UCSD-AML1 (cell line): ENCODE results near the gene PARN.
"Not testable (repeated sequence)": the region's sequence is repeated elsewhere in the genome, so short reads cannot be mapped to it uniquely, and the experiment has no call there.

Source experiments
- DNase-seq: peaks from one replicate; lab custom pipeline; 2025; ENCODE audit not compliant: unreplicated experiment; lab: John Stamatoyannopoulos, UW

The PARN gene, protein sequence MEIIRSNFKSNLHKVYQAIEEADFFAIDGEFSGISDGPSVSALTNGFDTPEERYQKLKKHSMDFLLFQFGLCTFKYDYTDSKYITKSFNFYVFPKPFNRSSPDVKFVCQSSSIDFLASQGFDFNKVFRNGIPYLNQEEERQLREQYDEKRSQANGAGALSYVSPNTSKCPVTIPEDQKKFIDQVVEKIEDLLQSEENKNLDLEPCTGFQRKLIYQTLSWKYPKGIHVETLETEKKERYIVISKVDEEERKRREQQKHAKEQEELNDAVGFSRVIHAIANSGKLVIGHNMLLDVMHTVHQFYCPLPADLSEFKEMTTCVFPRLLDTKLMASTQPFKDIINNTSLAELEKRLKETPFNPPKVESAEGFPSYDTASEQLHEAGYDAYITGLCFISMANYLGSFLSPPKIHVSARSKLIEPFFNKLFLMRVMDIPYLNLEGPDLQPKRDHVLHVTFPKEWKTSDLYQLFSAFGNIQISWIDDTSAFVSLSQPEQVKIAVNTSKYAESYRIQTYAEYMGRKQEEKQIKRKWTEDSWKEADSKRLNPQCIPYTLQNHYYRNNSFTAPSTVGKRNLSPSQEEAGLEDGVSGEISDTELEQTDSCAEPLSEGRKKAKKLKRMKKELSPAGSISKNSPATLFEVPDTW

DNA sequence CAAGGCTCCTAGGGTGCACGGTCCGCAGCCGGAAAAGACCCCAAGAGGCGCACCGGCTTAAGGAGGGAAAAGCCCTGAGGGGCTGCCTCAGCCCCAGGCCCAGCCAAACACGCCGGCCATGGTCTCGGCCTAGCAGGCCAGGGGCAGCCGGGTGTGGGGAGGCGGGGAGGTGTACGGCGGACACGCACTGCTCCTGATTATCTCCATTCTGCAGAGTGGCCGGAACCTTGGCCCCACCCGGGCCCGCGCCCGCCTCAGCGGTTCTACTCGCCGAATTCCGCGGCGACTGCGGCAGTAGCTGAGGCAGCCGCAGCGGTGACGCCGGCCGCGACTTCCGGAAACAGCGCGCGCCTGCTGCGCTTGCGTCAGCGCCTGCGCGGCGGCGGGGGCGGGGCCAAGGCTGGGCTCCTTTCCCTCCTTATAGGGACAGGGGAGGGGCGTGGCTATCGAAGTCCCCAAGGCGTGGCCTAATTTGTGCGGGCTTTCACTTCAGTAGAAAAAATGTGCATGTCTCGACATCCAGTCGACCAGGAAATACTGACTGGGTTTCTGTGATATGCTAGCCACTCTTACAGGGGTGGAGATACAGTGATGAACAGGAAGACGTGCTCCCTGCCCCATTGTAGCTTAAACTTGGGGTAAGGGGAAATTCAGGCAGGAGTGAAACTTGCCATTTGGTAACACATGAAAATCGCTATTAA is at the start of gene PARN:
TSS of gene PARN (minus strand) at position 342 of the 701 bp plus-strand sequence. CDS start at position 207, 135 bp downstream.
- DNase-seq: peak; percentile 97

DNA sequence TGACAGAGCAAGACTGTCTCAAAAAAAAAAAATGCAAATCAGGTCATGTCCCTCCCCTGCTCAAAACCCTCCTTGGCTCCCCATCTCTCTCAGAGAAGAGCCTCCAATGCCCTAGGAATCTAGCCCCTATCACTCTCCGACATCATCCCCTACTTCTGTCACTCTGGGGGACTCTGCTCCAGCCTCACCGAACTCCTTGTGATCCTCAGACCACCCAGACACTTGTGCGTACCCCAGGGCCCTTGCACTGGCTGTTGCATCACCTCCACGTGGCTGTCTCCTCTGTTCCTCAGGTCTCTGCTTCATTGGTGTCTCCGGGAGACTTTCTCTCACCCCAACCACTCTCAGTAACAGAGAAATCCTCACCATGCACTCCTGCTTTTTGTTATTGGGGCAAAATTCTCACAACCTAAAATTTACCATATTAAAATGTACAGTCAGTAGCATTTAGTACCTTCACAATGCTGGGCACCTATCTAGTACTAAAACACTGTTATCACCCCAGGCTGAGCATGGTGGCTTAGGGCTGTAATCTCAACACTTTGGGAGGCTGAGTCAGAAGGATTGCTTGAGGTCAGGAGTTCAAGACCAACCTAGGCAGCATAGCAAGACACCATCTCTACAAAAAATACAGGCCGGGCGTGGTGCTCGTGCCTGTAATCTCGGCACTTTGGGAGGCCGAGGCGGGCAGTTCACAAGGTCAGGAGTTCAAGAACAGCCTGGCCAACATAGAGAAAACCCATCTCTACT is 48.9 kb upstream of the PARN start:
- no peak for DNase-seq

DNA sequence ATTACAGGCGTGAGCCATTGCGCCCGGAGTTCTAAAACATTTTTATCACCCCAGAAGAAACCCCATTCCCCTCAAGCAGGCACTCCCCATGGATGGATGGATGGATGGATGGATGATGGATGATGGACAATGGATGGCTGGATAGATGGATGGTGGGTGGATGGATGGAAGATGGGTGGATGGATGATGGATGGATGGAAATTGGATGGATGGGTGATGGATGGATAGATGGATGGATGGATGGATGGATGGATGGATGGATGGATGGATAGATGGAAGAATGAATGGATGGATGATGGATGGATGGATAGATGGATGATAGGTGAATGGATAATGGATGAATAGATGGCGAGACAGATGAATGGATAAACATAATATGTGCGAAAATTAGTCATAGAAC is 47.6 kb upstream of the PARN start:
- DNase-seq: no peak

DNA sequence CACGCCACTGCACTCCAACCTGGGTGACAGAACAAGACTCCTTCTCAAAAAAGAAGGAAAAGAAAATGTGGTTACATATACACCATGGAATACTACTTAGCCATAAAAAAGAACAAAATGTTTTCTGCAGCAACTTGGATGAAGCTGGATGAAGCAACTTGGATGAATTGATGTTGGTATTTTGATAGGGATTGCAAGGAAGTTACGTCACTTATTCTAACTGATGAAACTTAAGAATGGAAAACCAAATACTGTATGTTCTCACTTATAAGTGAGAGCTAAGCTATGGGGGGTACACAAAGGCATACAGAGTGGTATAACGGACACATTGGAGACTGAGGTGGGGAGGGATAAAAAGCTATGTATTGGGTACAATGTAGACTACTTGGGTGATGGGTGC is 46.6 kb upstream of the PARN start:
- DNase-seq: no peak

DNA sequence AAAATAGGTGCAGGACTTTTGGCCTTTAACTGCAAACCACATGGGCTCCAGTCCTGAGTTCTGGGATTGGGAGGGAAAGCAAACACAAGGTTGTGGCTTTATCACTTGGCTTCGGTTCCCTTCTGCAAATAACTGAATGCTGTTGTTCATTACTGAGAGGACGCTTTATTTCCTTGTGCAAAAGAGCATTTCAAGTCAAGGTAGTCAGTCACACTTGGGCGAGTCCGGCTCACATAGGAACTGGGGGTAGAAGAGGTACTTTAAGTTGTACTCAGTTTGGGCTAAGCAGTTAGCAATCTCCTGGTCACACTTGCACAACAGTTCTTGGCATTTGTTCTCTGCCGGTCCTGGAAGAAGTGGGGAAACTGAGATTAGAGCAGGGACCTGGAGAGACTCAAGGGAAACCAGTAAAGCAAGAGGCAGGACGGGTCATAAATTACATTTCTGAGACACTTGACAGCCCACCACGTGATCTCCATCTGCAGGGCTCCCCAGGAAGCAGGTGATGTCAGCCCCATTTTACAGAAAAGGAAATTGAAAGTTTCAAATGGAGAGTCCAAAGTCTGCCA is 42.4 kb upstream of the PARN start:
- no peak for DNase-seq

DNA sequence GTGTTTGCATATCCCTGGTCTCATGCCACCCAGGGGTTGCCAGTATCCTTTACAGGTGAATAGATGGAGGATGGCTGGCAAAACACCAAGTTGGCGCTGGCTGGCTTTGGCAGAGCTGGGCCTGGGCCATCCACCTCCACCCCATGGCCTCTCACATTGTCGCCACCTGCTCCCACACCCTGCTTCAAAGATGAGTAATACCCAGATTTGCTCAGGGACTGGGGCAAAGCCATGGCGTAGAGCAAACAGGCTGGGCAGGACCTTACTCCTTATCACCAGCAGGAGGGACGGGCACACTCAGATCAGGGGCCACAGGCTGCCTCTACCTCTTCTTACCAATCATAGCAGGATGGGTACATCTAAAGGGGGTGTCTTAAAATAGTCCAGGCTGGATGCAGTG is 39.7 kb upstream of the PARN start:
- DNase-seq: no peak

DNA sequence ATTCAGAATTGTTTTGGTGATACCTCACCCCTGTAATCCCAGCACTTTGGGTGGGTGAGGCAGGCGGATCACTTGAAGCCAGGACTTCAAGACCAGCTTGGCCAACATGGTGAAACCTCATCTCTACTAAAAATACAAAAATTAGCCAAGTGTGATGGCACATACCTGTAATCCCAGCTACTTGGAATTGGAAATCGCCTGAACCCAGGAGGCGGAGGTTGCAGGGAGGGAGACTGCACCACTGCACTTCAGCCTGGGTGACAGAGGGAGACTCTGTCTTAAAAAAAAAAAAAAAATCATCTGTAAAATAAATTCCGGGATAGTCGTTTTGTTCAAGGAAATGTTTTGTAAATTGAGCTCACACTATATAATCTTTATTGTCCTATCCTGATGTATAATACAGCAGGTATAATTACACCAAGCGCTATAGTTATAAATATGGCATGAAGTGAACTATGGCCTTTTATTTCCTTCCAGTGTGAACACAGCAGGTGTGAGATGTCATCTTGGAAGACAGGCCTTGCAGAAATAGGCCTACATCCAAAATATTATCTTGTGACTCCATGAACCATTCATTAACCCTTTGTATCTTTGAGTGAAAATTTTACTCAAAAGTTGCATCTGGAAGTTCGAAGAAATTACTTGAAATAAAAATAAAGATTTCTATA is 38.6 kb upstream of the PARN start:
- DNase-seq: no peak

DNA sequence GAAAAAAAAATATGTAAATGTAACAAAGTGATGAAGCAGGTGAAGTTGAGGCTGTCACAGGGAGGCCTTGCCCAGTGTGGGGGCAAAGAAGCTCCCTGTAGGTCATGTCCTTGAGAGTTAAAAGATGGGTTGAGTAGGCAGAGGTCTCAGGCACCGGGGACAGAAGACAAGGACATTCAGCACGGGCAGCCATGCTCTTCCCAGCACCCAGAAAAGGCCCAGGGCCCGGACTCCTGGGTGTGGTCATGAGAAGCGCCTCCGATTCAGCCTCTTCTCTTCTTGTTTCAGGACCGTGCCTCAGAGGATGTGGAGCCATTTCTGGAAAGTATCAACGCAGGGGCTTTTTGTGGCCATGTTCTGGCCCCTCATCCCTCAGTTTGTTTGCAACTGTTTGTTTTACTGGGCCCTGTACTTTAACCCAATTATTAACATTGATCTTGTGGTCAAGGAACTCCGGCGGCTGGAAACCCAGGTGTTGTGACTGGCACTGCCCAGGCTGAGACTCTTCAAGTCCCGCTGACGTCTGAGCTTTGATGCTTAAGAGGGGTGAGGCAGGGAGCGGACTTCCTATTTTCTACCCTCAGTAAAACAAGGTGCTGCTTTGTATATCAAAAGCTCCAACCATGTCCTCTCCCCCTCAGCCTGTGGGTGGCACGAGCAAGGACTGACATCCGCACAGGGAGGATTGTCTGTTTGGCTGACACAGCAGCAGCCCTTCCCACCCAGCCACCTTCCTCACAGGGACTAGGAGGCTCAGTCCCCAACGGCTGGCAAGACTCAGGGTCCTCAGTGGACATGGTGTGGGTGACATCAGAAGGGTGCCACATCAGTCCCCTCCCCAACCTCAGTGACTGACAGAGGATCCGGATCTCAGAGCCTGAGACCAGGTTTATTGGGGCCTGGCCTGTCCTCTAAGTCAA is 37.5 kb upstream of the PARN start:
- DNase-seq: no peak

DNA sequence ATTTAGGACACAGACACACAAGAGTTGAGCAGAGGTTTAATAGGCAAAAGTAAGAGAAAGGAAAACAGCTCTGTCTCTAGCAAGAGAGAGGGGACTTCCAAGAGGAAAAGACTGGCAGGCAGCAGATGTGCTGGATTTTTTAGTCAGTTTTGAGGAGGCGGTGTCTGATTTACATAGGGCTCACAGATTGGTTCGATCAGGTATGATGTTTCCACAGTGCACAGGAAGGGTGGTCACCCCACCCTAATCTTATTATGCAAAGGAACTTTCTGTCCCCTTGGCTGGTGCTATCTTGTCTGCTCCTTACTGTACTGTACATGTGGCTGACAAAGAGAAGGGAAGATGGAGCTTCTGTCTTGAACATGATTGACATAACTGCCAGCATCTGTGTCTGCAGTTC is 28.0 kb upstream of the PARN start:
- DNase-seq: no peak

DNA sequence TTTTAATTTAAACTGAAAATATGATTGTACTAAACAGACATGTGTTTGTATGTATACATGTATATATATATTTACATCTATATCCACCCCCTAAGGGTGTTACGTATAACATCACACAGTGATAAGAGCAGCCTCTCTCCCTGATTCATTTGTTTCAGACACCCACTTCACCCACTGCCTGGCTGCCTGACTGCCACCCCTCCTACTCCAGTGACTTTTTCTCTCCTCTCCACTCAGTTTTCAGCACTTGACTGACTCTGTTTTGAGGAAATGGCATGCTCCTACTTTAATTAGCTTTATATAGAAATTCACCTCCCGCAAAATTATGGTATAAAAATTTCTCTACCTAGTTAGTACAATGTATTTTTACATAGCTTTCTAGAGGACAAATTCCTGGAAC is 22.7 kb upstream of the PARN start:
- DNase-seq: no peak

DNA sequence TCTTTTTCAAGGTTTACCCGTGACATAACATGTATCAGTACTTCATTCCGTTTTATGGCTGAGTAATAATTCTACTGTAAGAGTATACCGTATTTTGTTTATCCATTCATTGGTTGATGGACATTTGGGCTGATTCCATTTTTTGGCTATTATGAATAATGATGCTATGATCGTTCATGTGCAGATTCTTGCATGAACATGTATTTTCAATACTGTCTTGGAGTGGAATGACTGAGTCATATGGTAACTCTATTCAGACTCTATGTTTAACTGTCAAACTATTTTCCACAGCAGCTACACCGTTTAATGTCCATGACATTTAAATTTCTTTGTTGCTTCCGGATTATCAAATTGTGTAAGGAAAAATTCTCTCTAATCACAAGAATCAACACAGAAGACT is 20.6 kb upstream of the PARN start:
- no peak for DNase-seq

DNA sequence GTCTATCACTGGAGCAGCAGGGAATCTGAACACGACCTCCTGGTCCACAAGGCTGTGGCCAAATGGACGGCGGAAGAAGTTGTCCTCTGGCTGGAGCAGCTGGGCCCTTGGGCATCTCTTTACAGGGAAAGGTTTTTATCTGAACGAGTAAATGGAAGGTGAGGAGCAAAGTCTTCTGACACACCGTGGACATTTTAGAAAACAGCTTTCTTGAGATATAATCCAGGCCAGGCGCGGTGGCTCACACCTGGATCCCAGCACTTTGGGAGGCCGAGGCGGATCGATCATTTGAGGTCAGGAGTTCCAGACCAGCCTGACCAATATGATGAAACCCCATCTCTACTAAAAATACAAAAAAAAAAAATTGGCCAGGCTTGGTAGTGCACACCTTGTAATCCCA is 19.8 kb upstream of the PARN start:
- DNase-seq: no peak

DNA sequence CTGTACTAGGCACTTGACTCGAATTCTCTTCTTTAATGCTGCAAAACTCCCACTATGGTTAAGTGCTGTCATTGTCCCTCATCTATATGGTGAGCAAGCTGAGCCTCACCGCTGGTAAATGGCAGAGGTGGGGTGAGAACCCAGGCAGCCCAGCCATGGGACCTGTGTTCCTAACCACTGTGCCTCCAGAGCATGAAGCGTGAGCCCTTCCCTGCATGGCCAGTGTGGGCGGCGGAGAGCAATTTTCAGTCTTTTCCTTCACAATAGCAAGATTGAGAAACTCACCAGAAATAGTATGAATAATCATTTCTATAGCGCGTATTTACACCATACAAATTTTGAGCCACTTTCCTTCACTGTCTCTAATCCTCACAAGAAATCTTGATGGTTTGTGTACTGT is 11.9 kb upstream of the PARN start:
- no peak for DNase-seq

DNA sequence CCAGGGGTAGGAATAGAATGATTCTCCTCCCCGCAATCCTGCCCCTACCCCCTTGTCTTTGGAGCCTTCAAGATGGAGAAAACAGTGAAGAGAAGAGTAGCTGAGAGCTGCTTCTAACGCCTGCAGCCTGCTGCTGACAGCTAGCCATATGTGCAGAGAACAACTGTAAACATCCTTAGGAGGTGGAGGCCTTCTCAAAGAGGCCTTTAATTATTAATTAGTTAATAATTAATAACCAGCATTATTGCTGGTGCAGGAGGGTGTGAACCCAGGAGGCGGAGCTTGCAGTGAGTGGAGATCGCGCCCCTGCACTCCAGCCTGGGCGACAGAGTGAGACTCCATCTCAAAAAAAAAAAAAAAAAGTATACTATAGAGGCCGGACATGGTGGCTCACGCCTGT is 11.1 kb upstream of the PARN start:
- no peak for DNase-seq

DNA sequence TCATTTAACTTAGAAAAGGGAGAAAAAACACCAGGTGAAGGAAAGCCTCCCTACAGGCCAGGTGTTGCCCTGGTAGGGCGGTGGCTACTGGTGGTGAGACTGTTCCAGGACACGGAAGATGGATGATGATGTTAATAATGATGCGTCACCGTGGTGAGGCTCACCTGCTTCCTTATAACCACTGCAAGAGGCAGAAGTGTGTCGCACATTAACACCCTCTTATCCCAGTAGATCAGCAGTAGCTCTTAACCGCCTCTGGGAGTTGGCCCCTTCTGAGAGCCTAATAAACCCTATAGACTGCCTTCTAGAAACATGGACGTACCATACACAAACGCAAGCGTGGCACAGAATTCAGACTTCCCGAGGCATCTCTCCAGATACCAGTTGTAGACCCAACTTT is 10.5 kb upstream of the PARN start:
- DNase-seq: no peak

DNA sequence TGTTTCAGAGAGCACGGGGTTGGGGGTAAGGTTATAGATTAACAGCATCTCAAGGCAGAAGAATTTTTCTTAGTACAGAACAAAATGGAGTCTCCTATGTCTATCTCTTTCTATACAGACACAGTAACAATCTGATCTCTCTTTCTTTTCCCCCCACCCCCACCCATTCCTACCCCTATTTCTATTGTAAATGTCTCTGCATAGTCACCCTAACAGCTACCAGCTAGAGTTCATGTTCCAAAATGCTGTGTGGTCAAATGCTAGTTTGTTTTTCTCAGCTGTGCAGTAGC is 6.8 kb upstream of the PARN start:
- DNase-seq: not testable (repeated sequence)

DNA sequence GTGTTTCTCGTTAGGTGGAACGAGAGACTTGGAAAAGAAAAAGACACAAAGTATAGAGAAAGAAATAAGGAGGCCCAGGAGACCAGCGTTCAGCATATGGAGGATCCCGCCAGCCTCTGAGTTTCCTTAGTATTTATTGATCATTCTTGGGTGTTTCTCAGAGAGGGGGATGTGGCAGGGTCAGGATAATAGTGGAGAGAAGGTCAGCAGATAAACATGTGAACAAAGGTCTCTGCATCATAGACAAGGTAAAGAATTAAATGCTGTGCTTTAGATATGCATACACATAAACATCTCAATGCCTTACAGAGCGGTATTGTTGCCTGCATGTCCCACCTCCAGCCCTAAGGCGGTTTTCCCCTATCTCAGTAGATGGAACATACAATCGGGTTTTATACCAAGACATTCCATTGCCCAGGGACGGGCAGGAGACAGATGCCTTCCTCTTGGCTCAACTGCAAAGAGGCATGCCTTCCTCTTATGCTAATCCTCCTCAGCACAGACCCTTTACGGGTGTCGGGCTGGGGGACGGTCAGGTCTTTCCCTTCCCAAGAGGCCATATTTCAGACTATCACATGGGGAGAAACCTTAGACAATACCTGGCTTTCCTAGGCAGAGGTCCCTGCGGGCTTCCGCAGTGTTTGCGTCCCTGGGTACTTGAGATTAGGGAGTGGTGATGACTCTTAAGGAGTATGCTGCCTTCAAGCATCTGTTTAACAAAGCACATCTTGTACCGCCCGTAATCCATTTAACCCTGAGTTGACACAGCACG is 6.3 kb upstream of the PARN start:
- not testable (repeated sequence) for DNase-seq

DNA sequence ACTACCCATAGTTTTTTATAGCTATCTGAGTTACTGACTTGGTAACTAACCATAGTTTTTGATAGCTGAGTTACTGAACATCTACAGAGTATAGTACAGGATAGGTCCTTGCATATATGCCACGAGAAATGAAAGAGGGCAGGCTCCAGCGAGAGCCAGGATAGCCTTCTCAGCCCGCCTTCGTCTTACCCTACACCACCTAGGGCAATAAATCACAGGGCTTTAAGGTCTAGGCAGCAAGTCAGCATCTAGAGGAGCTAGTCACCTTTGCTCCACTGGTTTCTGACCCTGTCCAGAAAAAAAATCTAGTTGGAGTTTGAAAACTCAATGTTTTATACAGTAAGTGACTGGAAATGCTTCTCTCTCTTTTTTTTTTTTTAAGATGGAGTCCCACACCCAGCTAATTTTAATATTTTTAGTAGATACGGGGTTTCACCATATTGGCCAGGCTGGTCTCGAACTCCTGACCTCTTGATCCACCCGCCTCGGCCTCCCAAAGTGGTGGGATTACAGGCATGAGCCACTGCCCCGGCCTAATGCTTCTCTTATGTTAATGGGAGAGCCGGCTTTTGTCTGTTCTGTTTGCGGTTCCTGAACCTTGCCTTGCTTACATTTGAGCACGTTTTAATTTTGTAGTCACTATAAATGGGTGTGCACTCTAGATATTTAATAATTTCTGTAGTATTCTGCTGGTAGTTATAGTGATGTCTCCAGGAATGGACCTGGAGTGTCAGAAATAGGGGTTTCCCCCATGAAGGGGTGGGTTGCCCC is 5.5 kb upstream of the PARN start:
- no peak for DNase-seq
